K562 (cell line): ENCODE results near the gene ATP2B1. TPM values are rescaled to one million over a fixed set of nuclear protein-coding genes. Genes with fewer than 3 reads are reported as not detected.

Experiments used
- MGA ChIP-seq: fragments of 450-650 bp; IDR thresholded peaks from 2 replicates; pipeline ENCODE4 v1.6.1; 2016; ENCODE audit warnings: mild to moderate bottlenecking, moderate library complexity
- NR3C1 ChIP-seq: sonication (generic); formaldehyde crosslinking; IDR thresholded peaks from 2 replicates; pipeline ENCODE4 v1.8.1; 2022; ENCODE audit warnings: missing genetic modification reagents
- polyA plus RNA-seq, 8 experiments: library from polyadenylated mRNA; depleted of rRNA in 4 of 8; stranded (reverse) in 5 of 8; unstranded in 3 of 8; fragments of >200 nt; fragmentation: Nextera tagmentation in 2 of 8; fragmentation: Illumina TruSeq in 1 of 8; extraction: Ambion mirVana in 2 of 8; extraction: Trizol in 1 of 8; gene quantifications; 2 replicates each; pipeline versions ENCODE4 v1.2.1 to v1.2.3, GENCODE V29; 2011 to 2014; ENCODE audit warnings: inconsistent platforms in 1 of 8, missing spikeins in 1 of 8
- total RNA-seq, 7 experiments: library from RNA; depleted of rRNA in 6 of 7; stranded (reverse); fragments of >200 nt in 6 of 7; fragmentation: Illumina TruSeq in 2 of 7; extraction: Trizol in 2 of 7; gene quantifications; 2 replicates each; pipeline versions ENCODE4 v1.2.1 to v1.2.3, GENCODE V29; 2011 to 2021; ENCODE audit warnings: low replicate concordance in 1 of 7

The ATP2B1 gene
- total and polyA plus RNA-seq, 9 of the 15 experiments (the other 6 are each of a cell fraction or from before 2014, with no cell fraction given): 8.6 to 39.0 (median 27.8) TPM

DNA sequence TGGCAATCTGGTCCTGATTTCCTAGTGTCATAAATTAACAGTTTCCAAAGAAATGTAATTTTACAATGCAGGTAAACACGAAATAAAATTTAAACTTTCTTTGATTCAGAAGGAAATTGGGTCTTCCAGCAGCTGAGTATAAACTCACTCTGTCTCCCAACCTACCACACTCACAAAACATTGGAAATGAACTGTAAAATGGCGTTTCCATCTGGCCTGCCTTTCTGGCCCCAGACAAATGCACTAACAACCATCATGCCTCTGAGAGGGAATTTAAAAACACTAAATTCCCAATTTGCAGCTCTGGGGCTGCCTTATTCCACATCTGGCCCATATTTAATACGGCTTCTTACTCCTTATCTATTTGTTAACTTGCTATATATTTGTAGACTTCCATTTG is 19.3 kb downstream of the ATP2B1 start (continued):
- TF ChIP-seq MGA: no peak
- no peak for TF ChIP-seq NR3C1
